ENCODE data around the gene MRPL53. TPM values are rescaled to one million over a fixed set of nuclear protein-coding genes. Genes with fewer than 3 reads are reported as not detected.

MRPL53 gene
- total and polyA plus RNA-seq, 2 of the 13 experiments (the other 11 are each of a cell fraction or from before 2014, with no cell fraction given): 34.3 to 51.9 TPM

GRCh38 chr2:74503506-74504475 lies 31.3 kb upstream of the MRPL53 start (continued):
- TF ChIP-seq ZNF710 (CRISPR knock-in tag; IDR thresholded peaks at IDR 0.05; ENCODE audit: borderline replicate concordance) (no peak), PPARG (CRISPR knock-in tag; conservative IDR thresholded peaks at IDR 0.05) (no peak), POLR2A (IDR thresholded peaks at IDR 0.05; ENCODE audit: insufficient read depth in 1 of 2, low read depth in 2 of 2, low read length in 2 of 2) (peak in 1 of 2 experiments; percentile 43; a peak in 1 of 4 replicates), POLR2G (IDR thresholded peaks at IDR 0.05; ENCODE audit: low read depth, low read length) (peak; percentile 32; the same call in 1 of the 2 replicates), DPF2 (CRISPR knock-in tag; IDR thresholded peaks at IDR 0.05; ENCODE audit: borderline replicate concordance, low read depth) (no peak), ZNF598 (CRISPR knock-in tag; IDR thresholded peaks at IDR 0.05; ENCODE audit: borderline replicate concordance) (no peak), ZNF296 (CRISPR knock-in tag; conservative IDR thresholded peaks at IDR 0.05) (no peak), RORA (CRISPR knock-in tag; IDR thresholded peaks at IDR 0.05) (no peak), ZNF432 (CRISPR knock-in tag; IDR thresholded peaks at IDR 0.05; ENCODE audit: borderline replicate concordance) (no peak), IRF2 (CRISPR knock-in tag; IDR thresholded peaks at IDR 0.05) (no peak), ETV5 (CRISPR knock-in tag; IDR thresholded peaks at IDR 0.05; ENCODE audit: borderline replicate concordance) (no peak), KDM5A (IDR thresholded peaks at IDR 0.05; ENCODE audit: borderline replicate concordance, low read length) (no peak), ARID4A (CRISPR knock-in tag; IDR thresholded peaks at IDR 0.05; ENCODE audit: borderline replicate concordance) (no peak), NFE2L2 (IDR thresholded peaks at IDR 0.05; ENCODE audit: low read length) (no peak), YEATS4 (CRISPR knock-in tag; IDR thresholded peaks at IDR 0.05; ENCODE audit: borderline replicate concordance) (no peak), SKIL (CRISPR knock-in tag; IDR thresholded peaks at IDR 0.05; ENCODE audit: borderline replicate concordance) (0 out of 2 replicates have a peak, but pooled peaks have one; percentile 2), ZNF788 (CRISPR knock-in tag; IDR thresholded peaks at IDR 0.05; ENCODE audit: borderline replicate concordance) (no peak), ZNF776 (CRISPR knock-in tag; IDR thresholded peaks at IDR 0.05) (no peak), ZNF773 (CRISPR knock-in tag; IDR thresholded peaks at IDR 0.05; ENCODE audit: borderline replicate concordance) (no peak), ZSCAN12 (CRISPR knock-in tag; IDR thresholded peaks at IDR 0.05) (no peak), CCAR2 (optimal IDR thresholded peaks at IDR 0.05; ENCODE audit: low read depth, low read length) (no peak)

Measured in HepG2 (cell line).